CD14-positive monocyte (primary cell): ENCODE results near the gene GLA. TPM values are rescaled to one million over a fixed set of nuclear protein-coding genes. Genes with fewer than 3 reads are reported as not detected.

ENCODE experiments used
- DNase-seq, 3 donors: peaks; one replicate each; pipeline ENCODE4 v3.0.0-alpha.2; 2011 to 2022
- H2AFZ ChIP-seq: 2 replicates; pipeline ENCODE4 v1.6.0; 2012; ENCODE audit warnings: mild to moderate bottlenecking, low read depth, low read length, inconsistent platforms; ENCODE audit not compliant: insufficient read depth, poor library complexity, severe bottlenecking
- H3K27ac ChIP-seq, 2 donors: 1 replicate in 1 of 2; 2 replicates in 1 of 2; pipeline ENCODE4 v1.5.1; 2012 to 2013; ENCODE audit warnings: low read length in 2 of 2, control low read depth in 1 of 2, inconsistent platforms in 1 of 2, low read depth in 1 of 2, mild to moderate bottlenecking in 1 of 2
- H3K27me3 ChIP-seq, 2 donors: one replicate each; pipeline versions ENCODE4 v1.6.0 to v1.6.1; 2011 to 2013; ENCODE audit warnings: low read length in 2 of 2; ENCODE audit not compliant: control insufficient read depth in 2 of 2, insufficient read depth in 2 of 2
- H3K36me3 ChIP-seq, 2 donors: replicated peaks in 1 of 2; 1 replicate in 1 of 2; 2 replicates in 1 of 2; pipeline versions ENCODE4 v1.5.1 to v1.6.1; 2012 to 2013; ENCODE audit warnings: low read length in 2 of 2, control low read depth in 1 of 2, inconsistent platforms in 1 of 2, mild to moderate bottlenecking in 1 of 2; ENCODE audit not compliant: insufficient read depth in 2 of 2, control insufficient read depth in 1 of 2
- H3K4me1 ChIP-seq, 2 donors: 1 replicate in 1 of 2; 2 replicates in 1 of 2; pipeline versions ENCODE4 v1.5.1 to v1.6.1; 2012 to 2013; ENCODE audit warnings: low read length in 2 of 2, control low read depth in 1 of 2, inconsistent platforms in 1 of 2, mild to moderate bottlenecking in 1 of 2, moderate library complexity in 1 of 2; ENCODE audit not compliant: insufficient read depth in 2 of 2, control insufficient read depth in 1 of 2
- H3K4me2 ChIP-seq: replicated peaks from 2 replicates; pipeline ENCODE3; 2012; ENCODE audit warnings: low read length, moderate library complexity, mild to moderate bottlenecking; ENCODE audit not compliant: poor library complexity, severe bottlenecking; ENCODE audit errors: extremely low read depth
- H3K4me3 ChIP-seq, 3 experiments: fragments of 200-600 bp in 1 of 3; sonication (generic) in 1 of 3; replicated peaks in 1 of 3; 1 replicate in 2 of 3; 2 replicates in 1 of 3; pipeline ENCODE4 v1.5.1; 2011 to 2013; ENCODE audit warnings: low read length in 3 of 3, mild to moderate bottlenecking in 3 of 3, control low read depth in 2 of 3, low read depth in 2 of 3, inconsistent platforms in 1 of 3, moderate library complexity in 1 of 3
- H3K79me2 ChIP-seq: 2 replicates; pipeline ENCODE4 v1.6.0; 2012; ENCODE audit warnings: mild to moderate bottlenecking, control low read depth, inconsistent platforms, low read length, moderate library complexity; ENCODE audit not compliant: insufficient read depth
- H3K9ac ChIP-seq: 2 replicates; pipeline ENCODE4 v1.6.0; 2017; ENCODE audit warnings: low read length, mild to moderate bottlenecking; ENCODE audit not compliant: insufficient read depth, poor library complexity, severe bottlenecking
- H3K9me3 ChIP-seq, 2 donors: replicated peaks in 1 of 2; 1 replicate in 1 of 2; 2 replicates in 1 of 2; pipeline versions ENCODE4 v1.5.1 to v1.6.1; 2012 to 2013; ENCODE audit warnings: low read length in 2 of 2, control low read depth in 1 of 2; ENCODE audit not compliant: control insufficient read depth in 1 of 2, insufficient read depth in 1 of 2
- H4K20me1 ChIP-seq: 2 replicates; pipeline ENCODE4 v1.6.0; 2012; ENCODE audit warnings: mild to moderate bottlenecking, low read length, control low read depth, moderate library complexity; ENCODE audit not compliant: insufficient read depth
- H3K27ac Mint-ChIP-seq, 7 donors: one replicate each; pipeline ENCODE4 v1.8.0; 2020; ENCODE audit warnings: mild to moderate bottlenecking in 7 of 7, mixed read lengths in 7 of 7, moderate library complexity in 6 of 7, inconsistent platforms in 2 of 7
- H3K27me3 Mint-ChIP-seq, 3 donors: one replicate each; pipeline ENCODE4 v1.8.0; 2021 to 2022; ENCODE audit warnings: low read depth in 3 of 3, mild to moderate bottlenecking in 3 of 3, mixed read lengths in 3 of 3, moderate library complexity in 3 of 3, inconsistent platforms in 1 of 3
- H3K36me3 Mint-ChIP-seq, 2 donors: one replicate each; pipeline ENCODE4 v1.8.0; 2020; ENCODE audit warnings: mixed read lengths in 2 of 2, inconsistent platforms in 1 of 2, mild to moderate bottlenecking in 1 of 2
- H3K4me1 Mint-ChIP-seq: one replicate; pipeline ENCODE4 v1.8.0; 2020; ENCODE audit warnings: mild to moderate bottlenecking, mixed read lengths
- H3K4me3 Mint-ChIP-seq, 2 donors: one replicate each; pipeline ENCODE4 v1.8.0; 2020; ENCODE audit warnings: mild to moderate bottlenecking in 2 of 2, mixed read lengths in 2 of 2, moderate library complexity in 1 of 2
- H3K9me3 Mint-ChIP-seq, 7 donors: one replicate each; pipeline ENCODE4 v1.8.0; 2020 to 2022; ENCODE audit warnings: mixed read lengths in 7 of 7, mild to moderate bottlenecking in 6 of 7, moderate library complexity in 6 of 7, inconsistent platforms in 2 of 7
- WGBS: methylation state at CpG from one replicate; pipeline ENCODE4 v1.1.5; 2013; ENCODE audit warnings: missing lambda C conversion rate; ENCODE audit not compliant: insufficient coverage; 5-methylcytosine and 5-hydroxymethylcytosine counted together
- intact Hi-C, 2 donors: fragments of 100-400 bp; cut with micrococcal nuclease; formaldehyde crosslinking; loops; one replicate each; pipeline versions ENCODE4 v1.15.0 to v1.15.1; 2023
- polyA plus RNA-seq, 3 donors: library from polyadenylated mRNA; depleted of rRNA in 1 of 3; unstranded in 2 of 3; stranded (reverse) in 1 of 3; fragments of 300-500 nt in 2 of 3; fragments of >200 nt in 1 of 3; fragmentation: Illumina TruSeq in 2 of 3; gene quantifications; 1 replicate in 2 of 3; 2 replicates in 1 of 3; pipeline ENCODE4 v1.2.3, GENCODE V29; 2012 to 2021
- TF ChIP-seq, protein P1 (sequence below): fragments of 200-600 bp; IDR thresholded peaks from one replicate; pipeline ENCODE4 v1.8.0; 2022; ENCODE audit warnings: antibody characterized with exemption, mild to moderate bottlenecking

Gene GLA
- polyA plus RNA-seq, 3 donors: 64.0 to 101 (median 80.0) TPM

DNA sequence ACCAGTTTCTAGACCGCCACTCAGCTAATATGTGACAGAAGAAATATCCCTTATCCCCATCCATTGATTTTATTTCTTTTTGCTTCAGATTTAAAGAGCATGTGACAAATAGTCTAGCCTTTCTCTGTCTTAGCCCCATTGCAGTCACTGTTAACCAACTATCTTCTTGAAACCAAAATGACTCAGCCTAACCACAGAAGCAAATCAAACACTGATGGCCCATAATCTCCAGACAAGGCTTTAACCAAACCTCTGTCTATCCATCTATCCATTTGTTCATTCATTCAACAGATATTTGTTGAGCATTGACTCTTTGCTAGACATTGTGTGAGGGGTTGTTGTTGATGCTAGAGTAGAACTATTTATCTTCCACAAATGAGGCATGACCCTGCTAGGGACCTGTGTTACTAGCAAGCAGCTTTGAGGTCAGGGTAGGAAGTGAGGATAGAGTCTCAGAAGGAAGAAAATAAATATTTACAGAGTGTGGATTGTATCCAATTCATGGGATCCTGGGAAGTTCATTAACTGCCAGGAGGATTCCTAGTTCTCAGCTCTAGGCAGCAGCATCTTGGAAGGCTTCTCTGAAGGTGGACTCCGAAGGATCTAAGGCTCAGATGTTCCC lies 22.8 kb upstream of the GLA start:
- intact Hi-C loops: no loop called here
- Histone ChIP-seq H3K4me3 (no peak overlapping the region), H2AFZ (no peak overlapping the region), H3K79me2 (no peaks in the 10 kb centered on the region), H3K27me3 (no peaks in the 10 kb centered on the region), H3K9ac (no peak overlapping the region), H3K36me3 (peaks cover 0 to 14% of the 10 kb centered on the region in 2 donors), H4K20me1 (no peaks in the 10 kb centered on the region), H3K4me2 (no peak overlapping the region), H3K27ac (no peak overlapping the region), H3K9me3 (no peaks in the 10 kb centered on the region), H3K4me1 (no peaks in the 10 kb centered on the region)
- Mint-ChIP-seq H3K27ac (peak overlapping the region in 1 of 7 donors; percentile 42), H3K36me3 (peaks cover 24 to 29% of the 10 kb centered on the region in 2 donors), H3K4me1 (peaks cover 15% of the 10 kb centered on the region), H3K27me3 (peaks cover 0 to 7% (median 0%) of the 10 kb centered on the region in 3 donors), H3K9me3 (peaks cover 0 to 11% (median 2%) of the 10 kb centered on the region in 7 donors), H3K4me3 (no peak overlapping the region)
- no CpG with 5 or more reads among the region's 2 CpGs for WGBS
- no peak for DNase-seq
- TF ChIP-seq, protein P1, sequence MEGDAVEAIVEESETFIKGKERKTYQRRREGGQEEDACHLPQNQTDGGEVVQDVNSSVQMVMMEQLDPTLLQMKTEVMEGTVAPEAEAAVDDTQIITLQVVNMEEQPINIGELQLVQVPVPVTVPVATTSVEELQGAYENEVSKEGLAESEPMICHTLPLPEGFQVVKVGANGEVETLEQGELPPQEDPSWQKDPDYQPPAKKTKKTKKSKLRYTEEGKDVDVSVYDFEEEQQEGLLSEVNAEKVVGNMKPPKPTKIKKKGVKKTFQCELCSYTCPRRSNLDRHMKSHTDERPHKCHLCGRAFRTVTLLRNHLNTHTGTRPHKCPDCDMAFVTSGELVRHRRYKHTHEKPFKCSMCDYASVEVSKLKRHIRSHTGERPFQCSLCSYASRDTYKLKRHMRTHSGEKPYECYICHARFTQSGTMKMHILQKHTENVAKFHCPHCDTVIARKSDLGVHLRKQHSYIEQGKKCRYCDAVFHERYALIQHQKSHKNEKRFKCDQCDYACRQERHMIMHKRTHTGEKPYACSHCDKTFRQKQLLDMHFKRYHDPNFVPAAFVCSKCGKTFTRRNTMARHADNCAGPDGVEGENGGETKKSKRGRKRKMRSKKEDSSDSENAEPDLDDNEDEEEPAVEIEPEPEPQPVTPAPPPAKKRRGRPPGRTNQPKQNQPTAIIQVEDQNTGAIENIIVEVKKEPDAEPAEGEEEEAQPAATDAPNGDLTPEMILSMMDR: no peak

DNA sequence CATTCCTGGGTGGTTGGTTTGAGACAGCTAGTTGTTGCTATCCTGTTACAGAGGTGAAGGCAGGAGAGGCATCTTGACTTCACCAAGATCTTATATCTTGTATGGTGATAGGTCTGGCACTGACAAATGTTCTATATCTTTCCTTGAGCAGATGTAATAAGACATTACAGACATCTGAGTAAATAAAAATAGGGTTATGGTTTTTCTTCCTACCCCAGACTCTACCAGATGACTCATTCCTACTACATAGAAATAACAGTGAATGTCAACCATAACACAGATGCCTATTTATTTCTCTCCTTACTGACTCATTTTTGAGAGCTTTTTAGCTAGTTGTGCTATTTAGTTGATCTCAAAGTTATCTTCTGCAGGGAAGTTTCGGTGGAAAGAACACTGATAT lies 22.2 kb upstream of the GLA start:
- H3K27ac Mint-ChIP-seq: no peak overlapping the region
- H3K4me2 ChIP-seq: no peak overlapping the region

More for the DNA sequence above, 22.2 kb upstream of the GLA start:
- Histone ChIP-seq H3K36me3 (peaks cover 0 to 14% of the 10 kb centered on the region in 2 donors), H3K9me3 (no peaks in the 10 kb centered on the region), H3K79me2 (no peaks in the 10 kb centered on the region), H3K27ac (no peak overlapping the region), H3K27me3 (no peaks in the 10 kb centered on the region), H3K9ac (no peak overlapping the region), H3K4me1 (no peaks in the 10 kb centered on the region), H3K4me3 (no peak overlapping the region), H4K20me1 (no peaks in the 10 kb centered on the region), H2AFZ (no peak overlapping the region)
- peaks cover 24 to 30% of the 10 kb centered on the region in 2 donors for H3K36me3 Mint-ChIP-seq
- peaks cover 0 to 8% (median 2%) of the 10 kb centered on the region in 7 donors for H3K9me3 Mint-ChIP-seq
- no peak for DNase-seq
- H3K4me3 Mint-ChIP-seq: no peak overlapping the region
- WGBS: no CpG with 5 or more reads among the region's 1 CpG
- intact Hi-C loops: no loop called here
- H3K27me3 Mint-ChIP-seq: peaks cover 0 to 5% (median 0%) of the 10 kb centered on the region in 3 donors
- TF ChIP-seq, protein P1: no peak
- H3K4me1 Mint-ChIP-seq: peaks cover 18% of the 10 kb centered on the region
